H1 (cell line): ENCODE measurements around the gene PPP1R17. TPM values are rescaled to one million over a fixed set of nuclear protein-coding genes. Genes with fewer than 3 reads are reported as not detected.

Source experiments
- CHD7 ChIP-seq: fragments of 300-600 bp; sonication (generic); IDR thresholded peaks from 2 replicates; pipeline ENCODE4 v1.7.1; 2012; ENCODE audit warnings: low read length, moderate library complexity, mild to moderate bottlenecking, inconsistent platforms; ENCODE audit not compliant: insufficient replicate concordance
- TAF7 ChIP-seq: optimal IDR thresholded peaks from 2 replicates; pipeline ENCODE3; 2011; ENCODE audit warnings: low read depth, mild to moderate bottlenecking, inconsistent platforms, low read length, moderate library complexity, borderline replicate concordance
- TEAD4 ChIP-seq: IDR thresholded peaks from 2 replicates; pipeline ENCODE4 v1.6.1; 2012; ENCODE audit warnings: low read depth, low read length, inconsistent platforms, mixed read lengths
- polyA plus RNA-seq, 7 experiments: library from polyadenylated mRNA; depleted of rRNA in 3 of 7; stranded (reverse) in 5 of 7; unstranded in 2 of 7; fragments of >200 nt in 5 of 7; fragments of 200-250 nt in 2 of 7; gene quantifications; 1 replicate in 5 of 7; 2 replicates in 1 of 7; 4 replicates in 1 of 7; pipeline versions ENCODE4 v1.2.1 to v1.2.3, GENCODE V29; 2011 to 2013; ENCODE audit warnings: missing spikeins in 2 of 7, mixed read lengths in 2 of 7
- total RNA-seq: library from RNA; stranded (reverse); fragmentation: NEBNext Ultra II Directional; extraction: Animal tissue kit (Norgen Biotek cat#: 25700); gene quantifications from 2 replicates; pipeline ENCODE4 v1.2.1, GENCODE V29; 2021

Gene PPP1R17
- total and polyA plus RNA-seq, 2 of the 8 experiments (the other 6 are each of a cell fraction or from before 2014, with no cell fraction given): 1.5 to 2.5 TPM

DNA sequence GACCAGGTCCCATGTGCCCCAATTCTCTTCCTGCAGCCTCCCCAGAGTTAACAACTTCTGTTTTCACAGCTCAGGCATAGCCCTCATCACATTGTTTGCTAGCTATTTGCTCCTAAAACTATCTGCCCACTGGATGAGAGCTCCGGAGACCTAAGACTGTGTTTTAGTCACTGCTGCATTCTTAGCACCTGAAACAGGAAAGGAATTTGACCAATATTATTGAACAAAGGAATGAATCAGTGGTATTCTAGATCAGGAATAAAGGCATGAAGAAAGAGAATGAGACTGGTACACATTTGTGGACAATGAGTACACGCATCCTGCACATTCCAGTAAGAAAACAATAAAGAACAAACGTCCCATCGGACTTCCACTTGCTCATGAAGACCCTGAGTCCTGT, 54.8 kb downstream of the PPP1R17 start (continued):
- TF ChIP-seq TAF7 (no peak), CHD7 (no peak), TEAD4 (no peak)
